ENCODE data around the gene SPPL2C.

The SPPL2C gene

GRCh38 chr17:45886852-45887251 lies 42.2 kb downstream of the SPPL2C start:
- no peak for DNase-seq

GRCh38 chr17:45888392-45888791 lies 43.7 kb downstream of the SPPL2C start:
- no peak for DNase-seq

GRCh38 chr17:45889579-45889978 lies 44.9 kb downstream of the SPPL2C start:
- no peak for DNase-seq

GRCh38 chr17:45893725-45894021 lies 49.0 kb downstream of the SPPL2C start:
- no peak for DNase-seq

DNA sequence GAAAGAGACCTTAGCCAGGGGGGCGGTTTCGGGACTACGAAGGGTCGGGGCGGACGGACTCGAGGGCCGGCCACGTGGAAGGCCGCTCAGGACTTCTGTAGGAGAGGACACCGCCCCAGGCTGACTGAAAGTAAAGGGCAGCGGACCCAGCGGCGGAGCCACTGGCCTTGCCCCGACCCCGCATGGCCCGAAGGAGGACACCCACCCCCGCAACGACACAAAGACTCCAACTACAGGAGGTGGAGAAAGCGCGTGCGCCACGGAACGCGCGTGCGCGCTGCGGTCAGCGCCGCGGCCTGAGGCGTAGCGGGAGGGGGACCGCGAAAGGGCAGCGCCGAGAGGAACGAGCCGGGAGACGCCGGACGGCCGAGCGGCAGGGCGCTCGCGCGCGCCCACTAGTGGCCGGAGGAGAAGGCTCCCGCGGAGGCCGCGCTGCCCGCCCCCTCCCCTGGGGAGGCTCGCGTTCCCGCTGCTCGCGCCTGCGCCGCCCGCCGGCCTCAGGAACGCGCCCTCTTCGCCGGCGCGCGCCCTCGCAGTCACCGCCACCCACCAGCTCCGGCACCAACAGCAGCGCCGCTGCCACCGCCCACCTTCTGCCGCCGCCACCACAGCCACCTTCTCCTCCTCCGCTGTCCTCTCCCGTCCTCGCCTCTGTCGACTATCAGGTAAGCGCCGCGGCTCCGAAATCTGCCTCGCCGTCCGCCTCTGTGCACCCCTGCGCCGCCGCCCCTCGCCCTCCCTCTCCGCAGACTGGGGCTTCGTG lies 49.5 kb downstream of the SPPL2C start, which contains the start of gene MAPT:
Gene MAPT, plus strand, starts transcription at position 533 of the 763 bp plus-strand sequence. CDS start 67,784 bp downstream, outside the sequence.
- DNase-seq = peak; percentile 75

GRCh38 chr17:45895304-45895968 lies 50.8 kb downstream of the SPPL2C start:
- no peak for DNase-seq

DNA sequence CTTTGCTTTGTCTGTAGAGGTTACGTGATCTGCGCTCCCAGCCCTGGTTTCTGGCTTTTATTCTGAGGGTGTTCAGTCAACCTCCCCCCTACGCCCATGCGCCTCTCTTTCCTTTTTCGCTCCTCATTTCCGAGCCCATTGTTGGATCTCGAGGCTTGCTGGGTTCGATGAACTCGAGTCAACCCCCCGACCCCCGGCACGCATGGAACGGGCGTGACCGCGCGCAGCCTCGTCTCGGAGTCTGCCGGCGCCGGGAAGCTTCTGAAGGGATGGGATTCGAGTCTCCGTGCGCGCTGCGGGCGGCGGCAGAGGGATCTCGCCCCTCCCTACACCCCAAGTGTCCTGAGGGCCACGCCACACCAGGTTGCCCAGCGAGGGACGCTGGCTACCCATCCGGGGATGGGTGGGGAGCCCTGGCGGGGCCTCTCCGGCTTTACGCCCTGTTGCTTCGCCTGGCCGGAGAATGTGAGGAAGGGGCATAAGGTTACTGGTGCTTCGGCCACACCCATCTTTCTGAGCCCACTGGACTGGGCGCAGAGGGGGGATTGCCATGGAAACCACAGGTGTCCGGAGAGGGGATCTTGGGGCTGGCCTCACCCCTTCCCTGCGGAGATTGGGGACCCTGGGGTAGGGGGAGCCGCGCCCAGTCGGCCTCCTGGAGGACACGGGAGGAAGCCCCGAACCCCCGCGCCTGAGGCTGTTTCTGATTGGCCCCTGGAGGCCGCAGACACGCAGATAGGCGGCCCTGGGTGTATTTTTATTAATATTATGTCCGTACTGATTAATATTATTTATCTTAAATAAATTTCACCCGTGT lies 51.5 kb downstream of the SPPL2C start:
- DNase-seq = no peak

Measured in NCI-H1417 treated with DMSO at 0.1 percent for 48 hours (cell line).